GM12878 (cell line): ENCODE results near the gene PLCB4. TPM values are rescaled to one million over a fixed set of nuclear protein-coding genes. Genes with fewer than 3 reads are reported as not detected.

Experiments
- ATAC-seq: fragments of 200-7000 bp; cut with Tn5 transposase; 3 replicates; pipeline ENCODE4 v1.9.1; 2020; ENCODE audit warnings: mild to moderate bottlenecking, moderate library complexity
- BruUV-seq: library from RNA; stranded (reverse); fragments of 400-500 nt; replicated peaks from 2 replicates; lab custom pipeline; 2021; lab: Mats Ljungman, UMichigan
- CTCF ChIA-PET: fragments of 300-600 bp; sonication (Branson Sonifier 250); formaldehyde crosslinking; extraction: SDS; loops from one replicate; lab custom pipeline; 2021; ENCODE audit warnings: inconsistent platforms; lab: Yijun Ruan, JAX
- POLR2A ChIA-PET: fragments of 350-600 bp; formaldehyde crosslinking; extraction: SDS; loops from one replicate; lab custom pipeline; 2021; ENCODE audit warnings: inconsistent platforms; lab: Charles Lee
- RAD21 ChIA-PET: fragments of 300-600 bp; sonication (Branson Sonifier 250); formaldehyde crosslinking; loops from one replicate; lab custom pipeline; 2023; ENCODE audit warnings: antibody characterized with exemption; ENCODE audit not compliant: unreplicated experiment; lab: Charles Lee
- SMC1A ChIA-PET: fragments of 300-600 bp; sonication (Branson Sonifier 250); formaldehyde crosslinking; loops from one replicate; lab custom pipeline; 2023; ENCODE audit not compliant: unreplicated experiment, uncharacterized antibody; lab: Charles Lee
- DNase-seq: peaks from one replicate; pipeline ENCODE4 v3.0.0-alpha.2; 2011; ENCODE audit warnings: low read depth, low spot score
- FAIRE-seq: peaks from 3 replicates; lab custom pipeline; 2011; peaks lifted over from hg19 to GRCh38; lab: Jason Lieb, UNC
- H2AFZ ChIP-seq: 2 replicates; pipeline ENCODE4 v1.6.0; 2011; ENCODE audit warnings: low read depth, low read length, control low read depth; ENCODE audit not compliant: control insufficient read depth
- H3K27ac ChIP-seq: 2 replicates; pipeline ENCODE4 v1.5.1; 2011; ENCODE audit warnings: control low read depth; ENCODE audit not compliant: control insufficient read depth, insufficient read depth
- H3K27me3 ChIP-seq, 2 experiments: replicated peaks in 1 of 2; 2 replicates each; pipeline versions ENCODE4 v1.6.0 to v1.6.1; 2011; ENCODE audit warnings: low read length in 1 of 2; ENCODE audit not compliant: control insufficient read depth in 2 of 2, insufficient read depth in 2 of 2
- H3K36me3 ChIP-seq, 2 experiments: 2 replicates each; pipeline ENCODE4 v1.5.1; 2011; ENCODE audit warnings: low read length in 1 of 2; ENCODE audit not compliant: control insufficient read depth in 2 of 2, insufficient read depth in 2 of 2
- H3K4me1 ChIP-seq: 2 replicates; pipeline ENCODE4 v1.6.1; 2011; ENCODE audit warnings: mild to moderate bottlenecking, low read length, moderate library complexity, mixed read lengths; ENCODE audit not compliant: control insufficient read depth, insufficient read depth
- H3K4me2 ChIP-seq: 2 replicates; pipeline ENCODE4 v1.6.0; 2011; ENCODE audit warnings: control low read depth; ENCODE audit not compliant: control insufficient read depth, insufficient read depth
- H3K4me3 ChIP-seq: fragments of 200-600 bp; sonication (generic); 2 replicates; pipeline ENCODE4 v1.5.1; 2016
- H3K79me2 ChIP-seq: 2 replicates; pipeline ENCODE4 v1.6.0; 2011; ENCODE audit warnings: low read length; ENCODE audit not compliant: control insufficient read depth, insufficient read depth
- H3K9ac ChIP-seq: 2 replicates; pipeline ENCODE4 v1.8.0; 2011; ENCODE audit warnings: low read length, control low read depth, mixed read lengths; ENCODE audit not compliant: control insufficient read depth, insufficient read depth
- H3K9me3 ChIP-seq: replicated peaks from 3 replicates; pipeline ENCODE4 v1.5.1; 2011; ENCODE audit warnings: mild to moderate bottlenecking, low read length; ENCODE audit not compliant: control insufficient read depth, insufficient read depth
- H4K20me1 ChIP-seq: 2 replicates; pipeline ENCODE4 v1.6.0; 2011; ENCODE audit not compliant: control insufficient read depth, insufficient read depth
- ATF3 ChIP-seq: IDR thresholded peaks from 2 replicates; pipeline ENCODE4 v1.6.1; 2011; ENCODE audit warnings: low read depth, mild to moderate bottlenecking, low read length, moderate library complexity, borderline replicate concordance; ENCODE audit errors: extremely low read depth
- CBX3 ChIP-seq: fragments of 200-600 bp; sonication (generic); IDR thresholded peaks from 2 replicates; pipeline ENCODE4 v1.6.1; 2016; ENCODE audit warnings: low read depth, borderline replicate concordance
- E2F4 ChIP-seq: IDR thresholded peaks from 2 replicates; pipeline ENCODE4 v1.6.1; 2012; ENCODE audit warnings: low read depth, low read length, improper control_type of control experiment
- GABPA ChIP-seq: IDR thresholded peaks from 2 replicates; pipeline ENCODE4 v1.6.1; 2014; ENCODE audit warnings: antibody characterized with exemption, low read depth, mild to moderate bottlenecking, inconsistent platforms
- NFYB ChIP-seq: IDR thresholded peaks from 2 replicates; pipeline ENCODE4 v1.6.1; 2011; ENCODE audit warnings: low read depth, mild to moderate bottlenecking, low read length, improper control_type of control experiment, moderate library complexity; ENCODE audit not compliant: insufficient read depth
- SPI1 ChIP-seq: IDR thresholded peaks from 2 replicates; pipeline ENCODE4 v1.6.1; 2011; ENCODE audit warnings: low read depth, mild to moderate bottlenecking, low read length, moderate library complexity, borderline replicate concordance; ENCODE audit not compliant: insufficient read depth
- TAF1 ChIP-seq: IDR thresholded peaks from 2 replicates; pipeline ENCODE4 v1.6.1; 2011; ENCODE audit warnings: mild to moderate bottlenecking, low read depth, low read length, borderline replicate concordance
- TCF3 ChIP-seq: IDR thresholded peaks from 2 replicates; pipeline ENCODE4 v1.6.1; 2012; ENCODE audit warnings: low read depth, mild to moderate bottlenecking, low read length, borderline replicate concordance; ENCODE audit not compliant: insufficient read depth
- WGBS: methylation state at CpG from one replicate; pipeline ENCODE4 v1.1.6; 2016; ENCODE audit warnings: low lambda C conversion rate; ENCODE audit not compliant: insufficient replicate concordance, insufficient coverage; ENCODE audit errors: missing lambda C conversion rate; 5-methylcytosine and 5-hydroxymethylcytosine counted together
- in situ Hi-C: fragments of 300-500 bp; cut with MboI; formaldehyde crosslinking; loops from 9 replicates; pipeline ENCODE4 v1.14.3; 2018; ENCODE audit warnings: mixed read lengths
- intact Hi-C: fragments of 100-400 bp; cut with micrococcal nuclease; formaldehyde crosslinking; loops from one replicate; pipeline ENCODE4 v1.14.2; 2022; ENCODE audit not compliant: unreplicated experiment
- polyA plus RNA-seq, 11 experiments: library from polyadenylated mRNA; depleted of rRNA in 4 of 11; unstranded in 6 of 11; stranded (reverse) in 5 of 11; fragments of >200 nt; fragmentation: Nextera tagmentation in 4 of 11; fragmentation: Illumina TruSeq in 1 of 11; extraction: Ambion mirVana in 4 of 11; extraction: Trizol in 1 of 11; gene quantifications; 1 replicate in 1 of 11; 2 replicates in 10 of 11; pipeline versions ENCODE4 v1.2.1 to v1.2.3, GENCODE V29; 2011 to 2016; ENCODE audit warnings: inconsistent platforms in 2 of 11, missing spikeins in 2 of 11, low read depth in 1 of 11
- total RNA-seq, 4 experiments: library from RNA; depleted of rRNA in 3 of 4; stranded (reverse); fragments of >200 nt in 3 of 4; fragmentation: Illumina TruSeq in 1 of 4; extraction: Trizol in 1 of 4; gene quantifications; 2 replicates each; pipeline versions ENCODE4 v1.2.1 to v1.2.3, GENCODE V29; 2013 to 2021

The PLCB4 gene
- total and polyA plus RNA-seq, 10 of the 15 experiments (the other 5 are each of a cell fraction or from before 2014, with no cell fraction given): not detected

GRCh38 chr20:9117548-9117947 lies 48.7 kb downstream of the PLCB4 start (continued):
- TF ChIP-seq NFYB (no peak), TCF3 (no peak), CBX3 (no peak), E2F4 (no peak), ATF3 (no peak), GABPA (no peak)

- Histone ChIP-seq H3K36me3 (no peaks in the 10 kb centered on the region), H3K9ac (no peak overlapping the region), H3K27me3 (no peaks in the 10 kb centered on the region), H3K27ac (no peak overlapping the region), H3K4me1 (no peaks in the 10 kb centered on the region), H3K79me2 (no peaks in the 10 kb centered on the region), H3K4me3 (no peak overlapping the region), H2AFZ (no peak overlapping the region), H3K9me3 (no peaks in the 10 kb centered on the region), H4K20me1 (no peaks in the 10 kb centered on the region), H3K4me2 (no peak overlapping the region)
- SMC1A ChIA-PET: no interaction called here
- FAIRE-seq (no peak), DNase-seq (no peak), ATAC-seq (no peak)
- POLR2A ChIA-PET: no interaction called here
- in situ Hi-C loops (no loop called here), intact Hi-C loops (no loop called here)
- BruUV-seq: no TSS peak
- CTCF ChIA-PET: interaction anchor here (0.5 kb wide), 1 partner anchor 990 kb away, joined by 3 read pairs; no protein-coding TSS in a partner anchor
- TF ChIP-seq SPI1: peak; percentile 15; the same call in 1 of the 2 replicates
- no peak for TF ChIP-seq TAF1
- RAD21 ChIA-PET: no interaction called here
- WGBS: 6% methylated on average over 7 of the region's 7 CpGs
These were observed 50.9 kb downstream of the PLCB4 start for GRCh38 chr20:9119776-9120175.
